GM19240 (cell line): ENCODE measurements around the gene AEBP1.

Source experiments
- DNase-seq: peaks from one replicate; pipeline ENCODE4 v3.0.0; 2011; ENCODE audit warnings: low spot score; ENCODE audit not compliant: insufficient read length

Gene AEBP1

DNA sequence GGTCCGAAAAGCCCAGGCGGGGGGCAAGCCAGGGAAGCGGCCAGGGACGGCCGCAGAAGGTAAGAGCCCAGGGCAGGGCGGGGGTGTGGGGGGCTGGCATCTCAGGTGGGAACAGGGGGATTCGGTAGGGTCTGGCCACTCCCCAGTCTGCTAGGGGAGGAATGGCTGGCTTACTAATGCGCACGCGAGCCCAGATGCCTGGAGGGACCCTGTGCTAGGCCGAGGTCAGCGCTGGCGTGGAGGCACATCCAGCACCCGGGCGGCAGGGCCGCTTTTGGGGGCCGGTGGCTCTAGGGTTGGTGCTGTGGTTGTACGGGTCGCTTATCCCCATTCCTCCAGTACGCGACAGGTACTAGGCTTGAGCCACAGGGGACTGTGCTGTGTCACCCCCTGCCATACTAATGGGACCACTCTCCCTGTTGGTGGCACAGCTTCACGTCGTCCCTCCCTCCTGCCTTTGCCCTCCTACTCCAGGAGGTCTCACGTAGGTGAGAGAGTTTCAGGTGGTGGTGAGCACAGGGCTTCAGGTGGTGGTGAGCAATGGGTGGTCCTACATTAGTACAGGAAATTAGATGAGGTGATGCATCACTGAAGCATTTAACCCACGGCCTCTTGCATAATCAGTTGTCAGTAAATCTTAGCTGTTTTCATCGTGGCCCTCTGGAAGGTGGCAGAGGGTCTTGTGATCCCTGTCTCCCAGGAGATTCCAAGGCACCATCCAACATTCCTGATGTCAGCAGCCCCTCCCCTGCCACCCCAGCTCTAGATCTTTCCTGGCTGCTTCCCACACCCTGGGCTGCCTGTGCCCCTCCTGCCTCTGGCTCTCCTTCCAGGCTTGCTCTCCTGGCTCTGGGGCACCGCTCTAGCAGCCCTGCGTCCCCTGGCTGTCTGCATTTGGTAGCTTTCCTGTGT is 971 bp downstream of the AEBP1 start:
- DNase-seq: no peak

DNA sequence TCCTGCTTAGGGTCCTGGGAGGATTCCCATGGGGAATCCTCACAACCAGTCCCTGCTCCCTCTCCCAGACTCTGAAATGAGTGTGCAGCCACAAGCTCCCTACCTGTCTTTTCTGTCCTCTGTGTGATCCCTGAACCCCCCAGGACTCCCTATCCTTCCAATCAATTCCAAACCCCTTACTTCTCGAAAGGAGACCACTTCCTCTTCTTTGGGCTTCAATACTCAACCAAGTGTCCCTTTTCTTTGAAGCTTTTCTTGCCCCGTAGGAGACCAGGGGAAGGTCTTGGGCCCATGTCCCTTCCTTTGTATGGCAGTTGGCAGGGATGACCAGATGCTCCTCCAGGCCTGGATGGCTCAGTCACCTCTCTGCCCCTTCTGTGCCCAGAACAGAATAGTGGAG is 1.7 kb downstream of the AEBP1 start:
- no peak for DNase-seq

GRCh38 chr7:44106311-44107065 is 2.3 kb downstream of the AEBP1 start:
- no peak for DNase-seq

GRCh38 chr7:44107116-44107960 is 3.2 kb downstream of the AEBP1 start:
- DNase-seq: no peak

GRCh38 chr7:44107961-44108767 is 4.0 kb downstream of the AEBP1 start:
- DNase-seq: no peak

DNA sequence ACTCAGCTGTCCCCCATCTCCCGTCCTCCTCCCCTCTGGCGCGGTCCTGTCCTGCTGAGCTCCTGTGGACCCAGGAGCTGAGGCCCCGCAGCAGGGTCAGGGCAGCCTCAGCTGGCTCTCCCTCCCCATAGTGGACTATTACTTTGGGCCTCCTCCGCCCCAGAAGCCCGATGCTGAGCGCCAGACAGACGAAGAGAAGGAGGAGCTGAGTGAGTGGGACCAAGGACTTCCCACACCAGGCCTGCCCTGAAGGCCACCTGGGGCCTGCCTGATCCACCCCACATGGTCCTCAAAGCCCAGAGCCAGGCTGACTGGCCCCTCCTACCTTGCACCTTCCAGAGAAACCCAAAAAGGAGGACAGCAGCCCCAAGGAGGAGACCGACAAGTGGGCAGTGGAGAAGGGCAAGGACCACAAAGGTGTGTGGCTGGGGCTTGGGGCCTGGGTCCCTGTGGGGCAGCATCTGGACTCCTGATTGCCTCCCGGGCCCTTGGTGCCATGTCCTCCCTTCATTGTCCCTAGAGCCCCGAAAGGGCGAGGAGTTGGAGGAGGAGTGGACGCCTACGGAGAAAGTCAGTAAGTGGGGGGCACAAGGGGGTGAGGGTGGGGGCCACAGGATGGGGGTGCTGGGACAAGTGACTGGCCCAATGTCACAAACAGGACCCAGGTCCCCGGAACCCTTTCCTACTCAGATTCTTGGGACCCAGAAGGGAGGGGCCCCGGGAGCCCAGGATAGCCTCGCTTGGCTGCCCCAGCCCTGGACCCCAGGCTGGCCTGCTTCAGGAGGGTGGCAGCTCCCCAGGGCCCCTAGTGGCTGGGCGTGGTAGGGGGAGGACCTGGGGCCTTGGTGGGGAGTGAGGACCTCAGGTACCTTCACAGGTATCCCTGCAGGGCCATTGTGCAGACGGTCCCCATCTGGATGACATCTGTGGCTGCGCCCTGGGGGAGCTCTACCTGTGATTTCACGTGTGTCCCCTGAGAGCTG is 4.9 kb downstream of the AEBP1 start:
- no peak for DNase-seq

- DNase-seq: no peak
These were observed 5.8 kb downstream of the AEBP1 start for GRCh38 chr7:44109991-44110390.

DNA sequence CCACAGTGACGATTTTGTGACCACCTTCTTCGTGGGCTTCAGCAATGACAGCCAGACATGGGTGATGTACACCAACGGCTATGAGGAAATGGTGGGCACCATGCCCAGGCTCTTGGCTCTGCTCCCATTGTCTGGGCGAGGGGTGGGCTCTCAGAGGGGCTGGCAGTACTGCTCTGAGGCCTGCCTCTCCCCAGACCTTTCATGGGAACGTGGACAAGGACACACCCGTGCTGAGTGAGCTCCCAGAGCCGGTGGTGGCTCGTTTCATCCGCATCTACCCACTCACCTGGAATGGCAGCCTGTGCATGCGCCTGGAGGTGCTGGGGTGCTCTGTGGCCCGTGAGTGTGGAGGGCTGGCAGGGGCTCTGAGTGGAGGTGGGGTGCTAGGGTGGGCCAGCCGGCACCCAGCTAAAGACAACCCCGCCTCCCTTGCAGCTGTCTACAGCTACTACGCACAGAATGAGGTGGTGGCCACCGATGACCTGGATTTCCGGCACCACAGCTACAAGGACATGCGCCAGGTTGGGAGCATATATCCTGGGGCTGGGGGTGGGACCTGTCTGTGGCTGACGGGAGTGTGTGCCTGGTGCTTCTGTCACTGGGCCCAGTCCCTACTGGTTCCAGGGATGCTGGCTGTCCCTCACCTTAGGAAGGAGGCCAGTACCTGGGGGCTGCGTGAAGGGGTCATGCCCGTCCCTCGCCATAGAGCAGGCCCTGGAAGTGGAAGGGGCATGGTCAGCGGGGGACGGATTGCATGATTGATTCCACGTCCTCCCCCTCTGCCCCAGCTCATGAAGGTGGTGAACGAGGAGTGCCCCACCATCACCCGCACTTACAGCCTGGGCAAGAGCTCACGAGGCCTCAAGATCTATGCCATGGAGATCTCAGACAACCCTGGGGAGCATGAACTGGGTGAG is 6.8 kb downstream of the AEBP1 start:
- DNase-seq: no peak

- DNase-seq: no peak
These were observed 7.6 kb downstream of the AEBP1 start for GRCh38 chr7:44111761-44112160.

DNA sequence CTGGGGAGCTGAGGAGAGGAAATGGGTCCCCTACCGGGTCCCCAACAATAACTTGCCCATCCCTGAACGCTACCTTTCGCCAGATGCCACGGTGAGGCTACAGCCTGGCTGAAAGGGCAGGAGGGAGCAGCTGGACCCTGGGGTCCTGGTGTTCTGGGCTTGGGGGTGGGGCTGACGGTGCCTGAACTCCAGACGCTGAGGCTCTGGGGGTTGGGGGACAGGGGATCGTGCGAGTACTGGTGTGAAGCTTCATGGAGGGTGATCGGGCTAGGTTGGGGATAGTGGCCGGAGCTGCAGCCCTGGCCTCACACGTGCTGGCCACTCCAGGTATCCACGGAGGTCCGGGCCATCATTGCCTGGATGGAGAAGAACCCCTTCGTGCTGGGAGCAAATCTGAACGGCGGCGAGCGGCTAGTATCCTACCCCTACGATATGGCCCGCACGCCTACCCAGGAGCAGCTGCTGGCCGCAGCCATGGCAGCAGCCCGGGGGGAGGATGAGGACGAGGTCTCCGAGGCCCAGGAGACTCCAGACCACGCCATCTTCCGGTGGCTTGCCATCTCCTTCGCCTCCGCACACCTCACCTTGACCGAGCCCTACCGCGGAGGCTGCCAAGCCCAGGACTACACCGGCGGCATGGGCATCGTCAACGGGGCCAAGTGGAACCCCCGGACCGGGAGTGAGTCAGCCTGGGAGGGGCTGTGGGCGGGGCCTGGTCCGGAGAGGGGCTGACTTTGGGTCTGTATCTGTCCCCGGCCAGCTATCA is 8.3 kb downstream of the AEBP1 start:
- no peak for DNase-seq

DNA sequence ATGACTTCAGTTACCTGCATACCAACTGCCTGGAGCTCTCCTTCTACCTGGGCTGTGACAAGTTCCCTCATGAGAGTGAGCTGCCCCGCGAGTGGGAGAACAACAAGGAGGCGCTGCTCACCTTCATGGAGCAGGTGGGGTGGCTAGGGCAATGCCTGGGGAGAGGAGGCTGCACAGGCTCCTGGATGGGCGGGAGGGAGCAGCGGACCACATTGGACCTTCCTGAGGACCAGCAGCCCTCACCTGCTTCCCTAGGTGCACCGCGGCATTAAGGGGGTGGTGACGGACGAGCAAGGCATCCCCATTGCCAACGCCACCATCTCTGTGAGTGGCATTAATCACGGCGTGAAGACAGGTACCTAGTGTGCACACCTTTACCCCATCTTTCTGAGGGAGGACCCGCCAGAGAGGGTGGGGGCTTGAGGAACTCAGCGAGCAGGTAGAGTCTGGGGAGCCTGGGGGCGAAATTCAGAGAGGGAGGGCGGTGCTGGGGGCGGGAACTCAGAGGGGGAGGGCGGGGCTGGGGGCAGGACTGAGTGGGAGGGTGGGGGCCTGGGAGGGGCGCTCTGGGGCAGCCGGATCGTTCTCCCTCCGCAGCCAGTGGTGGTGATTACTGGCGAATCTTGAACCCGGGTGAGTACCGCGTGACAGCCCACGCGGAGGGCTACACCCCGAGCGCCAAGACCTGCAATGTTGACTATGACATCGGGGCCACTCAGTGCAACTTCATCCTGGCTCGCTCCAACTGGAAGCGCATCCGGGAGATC is 9.0 kb downstream of the AEBP1 start:
- no peak for DNase-seq

- DNase-seq: no peak
These were observed 9.7 kb downstream of the AEBP1 start for GRCh38 chr7:44113764-44114354.

- no peak for DNase-seq
These were observed 10.6 kb downstream of the AEBP1 start for GRCh38 chr7:44114586-44115310.

- no peak for DNase-seq
These were observed 12.1 kb downstream of the AEBP1 start for GRCh38 chr7:44116087-44116788.
